ENCODE measurements around the gene MCEMP1.
"Not testable (repeated sequence)": the region's sequence is repeated elsewhere in the genome, so short reads cannot be mapped to it uniquely, and the experiment has no call there.

Gene MCEMP1

DNA sequence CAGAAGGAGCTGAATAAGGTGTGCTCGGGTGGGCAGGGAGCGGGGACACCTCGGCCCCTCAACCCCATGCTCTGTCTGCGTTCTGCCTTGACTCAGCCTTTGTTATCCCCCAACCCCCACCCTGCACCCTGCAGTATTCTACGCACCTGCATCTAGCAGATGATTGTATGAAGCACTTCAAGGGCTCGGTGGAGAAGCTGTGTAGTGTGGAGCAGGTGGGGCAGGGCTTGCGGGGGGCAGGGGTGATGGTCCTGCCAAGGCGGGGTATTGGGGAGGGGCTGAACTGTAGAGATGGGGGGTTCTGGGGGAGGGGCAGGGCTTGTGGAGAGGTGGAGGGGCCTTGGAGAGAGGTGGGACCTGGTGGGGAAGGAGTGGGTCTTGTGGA, 33.9 kb upstream of the MCEMP1 start:
- no peak for DNase-seq (ENCODE audit: low read depth, low spot score)
- H3K27ac ChIP-seq, result no peak overlapping the region

DNA sequence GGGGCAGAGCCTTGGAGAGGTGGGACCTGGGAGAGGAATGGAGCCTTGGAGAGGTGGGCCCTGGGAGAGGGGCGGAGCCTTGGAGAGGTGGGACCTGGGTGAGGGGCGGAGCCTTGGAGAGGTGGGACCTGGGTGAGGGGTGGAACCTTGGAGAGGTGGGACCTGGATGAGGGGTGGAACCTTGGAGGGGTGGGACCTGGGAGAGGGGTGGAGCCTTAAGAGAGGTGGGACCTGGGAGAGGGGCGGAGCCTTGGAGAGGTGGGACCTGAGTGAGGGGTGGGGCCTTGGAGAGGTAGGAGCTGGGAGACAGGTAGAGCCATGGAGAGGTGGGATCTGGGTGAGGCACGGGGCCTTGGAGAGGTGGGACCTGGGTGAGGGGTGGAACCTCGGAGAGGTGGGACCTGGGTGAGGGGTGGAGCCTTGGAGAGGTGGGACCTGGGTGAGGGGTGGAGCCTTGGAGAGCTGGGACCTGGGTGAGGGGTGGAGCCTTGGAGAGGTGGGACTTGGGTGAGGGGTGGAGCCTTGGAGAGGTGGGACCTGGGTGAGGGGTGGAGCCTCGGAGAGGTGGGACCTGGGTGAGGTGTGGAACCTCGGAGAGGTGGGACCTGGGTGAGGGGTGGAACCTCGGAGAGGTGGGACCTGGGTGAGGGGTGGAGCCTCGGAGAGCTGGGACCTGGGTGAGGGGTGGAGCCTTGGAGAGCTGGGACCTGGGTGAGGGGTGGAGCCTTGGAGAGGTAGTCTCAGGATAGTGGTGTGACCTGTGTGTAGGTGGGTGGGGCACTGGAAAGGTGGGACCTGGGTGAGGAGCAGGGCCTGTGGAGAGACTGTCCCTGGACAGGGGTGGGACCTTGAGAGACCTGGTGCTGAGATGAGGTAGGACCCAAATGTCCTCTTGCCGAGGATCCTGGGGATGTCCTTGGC, 33.0 kb upstream of the MCEMP1 start:
- H3K27ac ChIP-seq, result not testable (repeated sequence)
- peak; percentile 36 for DNase-seq (ENCODE audit: low read depth, low spot score)

DNA sequence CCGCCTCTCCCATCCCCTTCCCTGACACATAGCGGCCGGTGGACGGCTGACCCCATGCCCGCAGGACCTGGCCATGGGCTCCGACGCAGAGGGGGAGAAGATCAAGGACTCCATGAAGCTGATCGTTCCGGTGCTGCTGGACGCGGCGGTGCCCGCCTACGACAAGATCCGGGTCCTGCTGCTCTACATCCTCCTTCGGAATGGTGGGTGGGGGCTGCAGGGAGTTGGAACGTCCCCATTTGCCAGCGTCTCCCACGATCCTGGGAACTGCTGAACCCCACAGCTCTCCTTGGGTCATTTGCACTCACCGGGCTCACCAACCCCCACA, 32.4 kb upstream of the MCEMP1 start:
- no peak for DNase-seq (ENCODE audit: low read depth, low spot score)
- no peak overlapping the region for H3K27ac ChIP-seq

DNA sequence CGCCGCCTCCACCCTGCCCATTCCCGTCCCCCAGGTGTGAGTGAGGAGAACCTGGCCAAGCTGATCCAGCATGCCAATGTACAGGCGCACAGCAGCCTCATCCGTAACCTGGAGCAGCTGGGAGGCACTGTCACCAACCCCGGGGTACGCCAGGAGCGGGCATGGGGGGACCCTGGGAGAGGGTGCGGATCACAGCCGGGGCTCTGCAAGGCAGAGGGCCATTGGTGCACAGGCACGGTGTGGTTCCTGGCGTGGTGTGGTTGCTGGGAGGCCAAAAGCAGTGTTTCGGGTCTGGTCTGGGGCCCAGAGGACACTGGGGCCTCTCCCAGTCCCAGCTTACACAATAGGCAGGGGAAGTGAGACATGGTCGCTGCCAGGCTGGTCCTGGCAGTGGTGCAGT, 31.7 kb upstream of the MCEMP1 start:
- no peak for DNase-seq (ENCODE audit: low read depth, low spot score)
- no peak overlapping the region for H3K27ac ChIP-seq

DNA sequence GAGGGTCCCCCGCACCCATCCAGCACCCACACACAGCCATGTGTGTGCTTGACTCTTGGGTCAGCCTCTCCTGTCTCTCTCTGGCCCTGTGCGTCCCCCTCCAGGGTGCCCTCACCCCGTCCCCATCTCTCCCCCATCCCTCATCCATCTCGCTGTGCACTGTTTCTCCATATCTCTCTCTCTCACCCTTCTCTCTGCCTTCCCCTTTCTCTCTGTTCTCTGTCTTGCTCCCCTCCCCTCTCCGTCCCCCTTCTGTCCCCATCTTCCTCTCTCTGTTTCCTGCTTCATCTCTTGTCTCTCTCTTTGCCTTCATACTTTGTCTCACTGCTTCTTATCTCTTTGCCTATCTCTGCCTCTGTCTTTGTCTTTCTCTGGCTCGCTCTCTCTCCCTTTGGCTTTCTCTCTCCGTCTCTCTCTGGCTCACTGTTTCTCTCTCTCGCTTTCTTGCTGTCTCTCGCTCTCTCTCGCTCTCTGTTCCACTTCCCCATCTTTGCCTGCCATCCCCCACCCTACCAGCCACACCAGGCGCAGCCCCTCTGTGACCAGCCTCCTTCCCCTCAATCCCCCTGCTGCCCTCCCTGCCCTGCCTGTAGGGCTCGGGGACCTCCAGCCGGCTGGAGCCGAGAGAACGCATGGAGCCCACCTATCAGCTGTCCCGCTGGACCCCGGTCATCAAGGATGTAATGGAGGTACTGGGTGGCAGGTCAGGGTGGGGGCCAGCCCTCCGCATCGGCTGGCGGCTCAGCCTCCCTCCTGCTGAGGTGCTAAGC, 31.0 kb upstream of the MCEMP1 start:
- DNase-seq (ENCODE audit: low read depth, low spot score), result no peak
- no peak overlapping the region for H3K27ac ChIP-seq

DNA sequence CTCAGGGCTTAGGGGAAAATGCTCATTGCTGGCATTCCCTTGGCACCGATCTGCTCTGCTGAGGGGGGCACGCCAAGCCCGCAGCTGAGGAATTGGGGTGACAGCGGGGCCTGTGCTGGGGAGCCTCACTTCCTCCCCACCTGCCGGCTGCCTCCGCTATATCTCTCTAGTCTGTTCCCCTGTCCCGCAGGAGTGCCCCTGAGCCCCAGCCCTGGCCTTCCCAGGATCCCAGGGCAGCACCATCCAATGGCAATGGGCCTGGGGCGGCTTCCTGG, 30.5 kb upstream of the MCEMP1 start:
- no peak overlapping the region for H3K27ac ChIP-seq
- DNase-seq (ENCODE audit: low read depth, low spot score), result no peak

DNA sequence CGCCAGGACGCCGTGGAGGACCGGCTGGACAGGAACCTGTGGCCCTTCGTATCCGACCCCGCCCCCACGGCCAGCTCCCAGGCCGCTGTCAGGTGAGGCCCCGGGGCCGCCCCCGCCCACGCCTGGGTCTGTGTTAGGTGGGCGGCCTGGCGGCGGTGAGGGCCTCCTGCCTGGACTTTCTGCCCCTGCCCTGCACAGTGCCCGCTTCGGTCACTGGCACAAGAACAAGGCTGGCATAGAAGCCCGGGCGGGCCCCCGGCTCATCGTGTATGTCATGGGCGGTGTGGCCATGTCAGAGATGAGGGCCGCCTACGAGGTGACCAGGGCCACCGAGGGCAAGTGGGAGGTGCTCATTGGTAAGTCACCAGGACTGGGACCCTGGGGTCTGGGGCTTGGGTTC, 29.7 kb upstream of the MCEMP1 start:
- no peak overlapping the region for H3K27ac ChIP-seq
- no peak for DNase-seq (ENCODE audit: low read depth, low spot score)

DNA sequence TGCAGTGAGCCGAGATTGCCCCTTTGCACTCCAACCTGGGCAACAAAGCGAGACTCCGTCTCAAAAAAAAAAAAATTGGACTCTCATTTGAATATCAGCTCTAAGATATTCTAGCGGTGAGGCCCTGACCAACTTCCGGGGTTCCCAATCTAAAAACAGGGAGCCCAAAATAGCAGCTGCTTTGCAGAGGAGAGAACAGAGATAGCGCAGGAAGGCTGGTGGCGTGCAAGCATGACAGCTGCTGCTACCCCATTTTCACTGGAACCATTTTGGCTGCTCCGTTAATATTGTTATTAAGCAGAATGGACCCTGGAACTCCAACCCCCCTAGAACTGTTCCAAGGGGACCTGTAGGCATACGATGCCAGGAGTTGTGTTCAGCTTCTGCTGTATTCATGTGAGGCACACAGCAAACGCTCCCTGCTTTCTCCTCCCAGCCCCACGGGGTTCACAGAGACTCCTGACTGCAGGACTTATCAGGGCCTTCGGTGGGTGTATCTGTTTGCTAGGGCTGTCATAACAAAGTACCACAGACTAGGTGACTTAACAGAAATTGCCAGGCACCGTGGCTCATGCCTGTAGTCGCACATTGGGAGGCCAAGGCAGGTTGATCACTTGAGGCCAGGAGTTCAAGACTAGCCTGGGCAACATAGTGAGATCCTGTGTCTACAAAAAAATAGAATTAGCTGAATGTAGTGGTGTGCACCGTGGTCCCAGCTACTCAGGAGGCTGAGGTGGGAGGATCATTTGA, 28.4 kb upstream of the MCEMP1 start:
- DNase-seq (ENCODE audit: low read depth, low spot score), result no peak
- no peak overlapping the region for H3K27ac ChIP-seq

DNA sequence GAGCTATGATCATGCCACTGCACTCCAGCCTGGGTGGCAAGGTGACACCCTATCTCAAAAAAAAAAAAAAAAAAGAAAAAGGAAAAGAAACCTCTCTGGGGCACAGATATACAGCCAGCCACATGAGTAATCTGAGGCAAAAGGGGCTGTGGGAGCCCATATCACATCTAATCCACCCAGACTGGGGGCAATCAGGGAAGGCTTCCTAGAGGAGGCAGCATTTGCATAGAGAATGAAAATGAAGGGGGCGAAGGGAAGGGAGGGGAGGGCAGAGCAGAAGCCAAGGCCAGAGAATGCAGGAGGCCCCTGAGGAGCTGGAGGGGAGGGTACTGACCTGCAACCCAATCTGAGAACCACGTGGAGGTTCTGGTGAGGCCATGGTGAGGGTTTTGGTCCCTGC, 26.7 kb upstream of the MCEMP1 start:
- H3K27ac ChIP-seq, result no peak overlapping the region
- no peak for DNase-seq (ENCODE audit: low read depth, low spot score)

DNA sequence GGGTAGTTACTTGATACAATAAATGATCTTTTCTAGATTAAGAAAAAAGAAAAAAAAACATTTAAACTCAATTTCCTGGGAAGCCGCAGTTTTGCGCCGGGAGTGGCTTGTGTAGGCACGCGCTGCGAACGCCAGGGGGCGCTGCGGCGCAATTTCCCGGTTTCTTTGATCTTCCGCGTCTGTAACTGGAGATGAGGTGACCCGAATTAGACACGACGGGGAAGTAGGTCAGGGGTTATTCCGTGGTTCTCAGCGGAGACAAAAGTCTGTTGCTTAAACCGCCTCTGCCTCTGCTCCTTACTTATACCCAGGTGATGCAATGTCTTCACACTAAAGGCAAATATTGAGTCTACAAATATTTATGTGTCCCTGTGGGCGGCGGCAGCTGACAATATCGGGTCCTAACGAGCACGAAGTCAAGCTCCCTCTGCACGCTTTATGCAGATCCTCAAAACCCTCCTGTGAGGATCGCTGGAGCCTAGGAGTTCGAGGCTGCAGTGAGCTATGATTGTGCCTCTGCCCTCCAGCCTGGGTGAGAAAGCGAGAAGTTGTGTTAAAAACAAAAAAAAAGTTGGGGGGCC, 24.7 kb upstream of the MCEMP1 start:
- H3K27ac ChIP-seq, result peak overlapping the region; percentile 19
- DNase-seq (ENCODE audit: low read depth, low spot score), result peak; percentile 37

DNA sequence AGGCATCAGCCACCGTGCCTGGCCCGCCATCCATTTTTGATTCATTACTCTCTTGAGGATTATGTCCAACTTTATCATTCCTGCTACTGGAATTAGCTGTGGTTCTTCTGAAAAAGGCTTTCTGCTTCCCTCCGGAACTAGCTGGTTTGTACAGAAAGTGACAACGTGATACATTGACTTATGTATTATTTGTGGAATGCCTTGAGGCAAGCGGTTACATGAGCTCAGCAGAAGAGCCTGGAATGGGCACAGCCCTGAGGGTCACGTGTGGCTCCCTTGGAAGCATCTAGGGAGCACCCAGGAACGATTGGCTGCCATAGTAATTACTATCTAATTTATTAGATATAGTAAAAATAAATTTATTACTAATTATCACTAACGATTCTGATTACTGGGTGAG, 22.5 kb upstream of the MCEMP1 start:
- no peak overlapping the region for H3K27ac ChIP-seq
- DNase-seq (ENCODE audit: low read depth, low spot score), result no peak

DNA sequence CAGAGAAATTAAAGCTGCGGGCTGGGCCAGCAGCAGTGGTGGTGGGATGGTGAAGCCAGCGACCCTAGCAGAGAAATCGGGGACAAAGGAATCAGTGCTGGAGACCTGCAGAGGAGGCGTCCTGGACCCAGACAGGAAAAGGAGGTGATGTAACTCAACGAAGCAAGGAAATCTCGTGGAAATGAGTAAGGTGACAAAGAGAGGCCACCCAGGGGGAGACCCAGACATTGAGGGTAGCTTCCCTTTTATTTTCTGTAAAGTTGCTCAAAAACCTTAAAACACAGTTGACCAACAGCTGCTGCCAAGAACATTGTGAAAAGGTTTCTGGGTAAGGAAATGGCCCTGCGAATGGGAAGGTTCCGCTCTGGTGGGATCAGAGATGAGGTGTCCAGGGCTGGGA, 21.3 kb upstream of the MCEMP1 start:
- no peak for DNase-seq (ENCODE audit: low read depth, low spot score)
- no peak overlapping the region for H3K27ac ChIP-seq

DNA sequence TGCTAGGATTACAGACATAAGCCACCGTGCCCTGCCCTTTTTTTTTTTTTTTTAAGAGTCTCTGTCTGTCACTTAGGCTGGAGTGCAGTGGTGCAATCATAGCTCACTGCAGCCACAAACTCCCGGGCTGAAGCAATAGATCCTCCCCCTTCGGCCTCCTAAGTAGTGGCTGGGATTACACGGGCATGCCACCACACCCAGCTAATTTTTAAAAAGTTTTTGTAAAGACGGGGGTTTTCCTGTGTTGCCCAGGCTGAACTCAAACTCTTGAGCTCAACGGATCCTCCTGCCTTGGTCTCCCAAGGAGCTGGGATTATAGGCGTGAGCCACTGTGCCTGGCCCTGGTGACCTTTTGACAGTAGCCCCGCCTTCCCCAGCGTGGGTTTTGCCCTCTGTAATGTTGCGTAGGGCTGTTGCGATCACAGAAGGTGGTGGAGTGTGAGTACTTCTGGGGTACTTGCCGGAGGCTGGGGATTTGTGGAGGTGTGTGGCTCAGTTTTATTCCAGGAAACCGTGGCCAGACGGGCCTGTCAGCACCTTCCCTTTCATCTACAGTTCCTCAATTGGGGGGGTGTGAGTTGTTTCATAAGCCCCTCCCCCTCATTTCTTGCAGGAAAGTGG, 19.6 kb upstream of the MCEMP1 start:
- H3K27ac ChIP-seq, result no peak overlapping the region
- DNase-seq (ENCODE audit: low read depth, low spot score), result no peak

DNA sequence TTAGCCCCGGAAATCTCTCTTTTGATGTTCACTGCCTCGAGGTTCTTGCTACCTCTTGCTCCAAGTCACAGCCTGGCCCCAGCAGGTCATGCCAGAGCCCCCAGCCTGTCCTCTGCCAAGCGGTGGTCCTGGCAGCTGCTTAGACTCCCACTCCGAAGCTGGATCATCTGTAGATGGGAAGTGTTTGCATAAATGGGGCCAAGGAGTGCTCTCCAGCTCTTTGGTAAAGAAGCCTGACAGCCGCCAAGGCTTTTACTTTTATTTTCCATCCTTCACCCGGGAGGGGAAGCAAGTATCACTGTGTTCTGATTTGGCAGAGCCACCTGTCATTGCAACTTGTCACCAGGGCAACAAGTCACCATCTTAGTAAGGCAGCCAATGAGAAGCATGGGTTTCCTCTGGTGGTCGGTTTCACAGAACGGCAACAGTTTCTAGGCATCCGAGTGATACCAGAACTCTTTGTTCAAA, 18.6 kb upstream of the MCEMP1 start:
- no peak for DNase-seq (ENCODE audit: low read depth, low spot score)
- no peak overlapping the region for H3K27ac ChIP-seq

DNA sequence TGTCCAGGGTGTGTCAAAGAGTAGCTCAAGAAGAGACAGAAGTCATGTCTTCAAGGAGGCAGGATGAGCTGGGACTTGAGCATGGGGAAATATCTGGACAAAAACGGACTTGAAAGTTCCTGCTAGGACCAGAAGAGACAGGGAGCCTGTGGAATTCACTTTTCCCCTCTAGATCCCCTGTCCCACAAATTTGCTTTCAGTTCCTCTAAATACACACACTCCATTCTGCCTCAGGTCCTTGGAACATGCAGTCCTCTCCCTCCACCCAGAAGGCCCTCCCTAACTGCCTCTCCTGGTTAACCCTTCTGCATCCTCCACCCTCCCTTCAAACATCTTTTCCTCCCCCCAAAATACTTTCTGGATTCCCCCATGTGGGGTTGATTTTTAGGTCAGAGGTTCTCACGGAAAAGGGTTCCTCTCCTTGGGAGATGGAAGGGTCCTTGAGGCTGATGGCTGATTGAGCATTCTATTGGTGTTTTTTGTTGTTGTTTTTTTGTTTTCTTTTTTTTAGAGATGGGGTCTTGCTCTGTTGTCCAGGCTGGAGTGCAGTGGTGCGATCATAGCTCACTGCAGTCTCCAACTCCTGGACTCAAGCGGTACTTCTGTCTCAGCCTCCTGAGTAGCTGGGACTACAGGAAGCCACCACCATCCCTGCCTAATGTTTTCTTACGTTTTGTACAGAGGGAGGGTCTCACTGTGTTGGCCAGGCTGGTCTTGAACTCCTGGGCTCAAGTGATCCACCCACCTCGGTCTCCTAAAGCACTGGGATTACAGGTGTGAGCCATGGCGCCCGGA, 14.9 kb upstream of the MCEMP1 start:
- DNase-seq (ENCODE audit: low read depth, low spot score), result no peak
- no peak overlapping the region for H3K27ac ChIP-seq

DNA sequence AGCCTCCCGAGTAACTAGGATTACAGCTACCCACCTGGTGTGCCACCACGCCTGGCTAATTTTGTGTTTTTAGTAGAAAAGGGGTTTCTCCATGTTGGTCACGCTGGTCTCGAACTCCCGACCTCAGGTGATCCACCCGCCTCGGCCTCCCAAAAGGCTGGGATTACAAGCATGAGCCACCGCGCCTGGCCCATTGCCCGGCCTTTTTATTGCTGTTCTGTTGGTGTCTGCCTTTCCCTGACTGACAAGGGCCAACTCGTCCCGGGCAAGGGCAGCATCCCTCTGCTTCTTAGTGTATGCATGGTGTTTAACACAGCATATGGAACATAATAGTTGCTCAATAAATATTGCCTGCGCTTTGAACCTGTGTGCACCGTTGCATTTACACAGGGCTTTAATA, 14.2 kb upstream of the MCEMP1 start:
- H3K27ac ChIP-seq, result no peak overlapping the region
- DNase-seq (ENCODE audit: low read depth, low spot score), result no peak

DNA sequence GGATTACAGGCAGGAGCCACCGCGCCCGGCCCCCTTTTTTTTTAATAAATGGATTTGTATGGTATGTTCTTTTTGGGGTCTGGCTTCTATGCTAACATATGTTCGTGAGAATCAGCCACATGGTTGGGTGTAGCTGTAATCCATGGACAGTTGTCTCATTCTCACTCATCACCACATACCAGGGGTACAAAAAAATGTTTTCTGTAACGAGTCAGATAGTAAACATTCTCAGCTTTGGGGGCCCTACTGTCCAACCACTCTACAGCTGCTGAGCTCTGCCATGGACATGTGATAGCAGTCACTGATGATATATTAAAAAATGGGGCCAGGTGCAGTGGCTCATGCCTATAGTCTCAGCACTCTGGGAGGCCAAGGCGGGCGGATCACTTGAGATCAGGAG, 13.2 kb upstream of the MCEMP1 start:
- DNase-seq (ENCODE audit: low read depth, low spot score), result no peak
- no peak overlapping the region for H3K27ac ChIP-seq

DNA sequence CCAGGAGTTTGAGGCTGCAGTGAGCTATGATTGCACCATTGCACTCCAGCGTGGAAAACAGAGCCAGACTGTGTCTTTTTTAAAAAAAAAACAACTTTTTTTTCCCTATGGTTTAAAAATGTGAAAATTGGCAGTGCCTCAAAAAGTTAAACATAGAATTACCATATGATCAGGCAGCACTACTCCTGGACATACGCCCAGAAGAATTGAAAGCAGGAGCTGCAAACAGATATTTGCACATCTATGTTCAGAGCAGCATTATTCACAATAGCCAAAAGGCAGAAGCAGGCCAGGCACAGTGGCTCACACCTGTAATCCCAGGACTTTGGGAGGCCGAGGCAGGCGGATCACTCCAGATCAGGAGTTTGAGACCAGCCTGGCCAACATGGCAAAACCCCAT, 11.8 kb upstream of the MCEMP1 start:
- DNase-seq (ENCODE audit: low read depth, low spot score), result no peak
- H3K27ac ChIP-seq, result no peak overlapping the region

DNA sequence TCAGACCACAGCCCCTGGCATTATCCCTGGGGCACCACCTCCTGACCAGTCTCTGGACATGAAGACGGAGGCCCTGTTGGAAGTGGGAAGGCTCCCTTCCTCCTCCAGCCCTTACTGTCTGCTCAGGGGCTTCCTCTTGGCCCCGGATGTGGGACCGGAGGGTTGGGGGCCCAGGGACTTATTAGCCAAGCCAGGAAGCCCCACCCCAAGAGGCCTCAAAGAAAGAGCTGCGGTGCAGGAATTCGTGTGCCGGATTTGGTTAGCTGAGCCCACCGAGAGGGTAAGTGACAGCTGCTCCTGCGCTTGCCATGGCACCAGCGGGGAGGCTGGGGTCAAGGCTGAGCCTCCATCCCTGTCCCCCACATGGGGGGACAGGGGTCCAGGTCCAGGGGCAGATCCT, 8.0 kb upstream of the MCEMP1 start, which contains the start of gene RETN:
TSS of gene RETN (plus strand) at position 208 of the 400 bp plus-strand sequence. CDS start 278 bp downstream, outside the sequence.
- no peak within 1 kb of the TSS for H3K27ac ChIP-seq
- DNase-seq (ENCODE audit: low read depth, low spot score), result no peak

DNA sequence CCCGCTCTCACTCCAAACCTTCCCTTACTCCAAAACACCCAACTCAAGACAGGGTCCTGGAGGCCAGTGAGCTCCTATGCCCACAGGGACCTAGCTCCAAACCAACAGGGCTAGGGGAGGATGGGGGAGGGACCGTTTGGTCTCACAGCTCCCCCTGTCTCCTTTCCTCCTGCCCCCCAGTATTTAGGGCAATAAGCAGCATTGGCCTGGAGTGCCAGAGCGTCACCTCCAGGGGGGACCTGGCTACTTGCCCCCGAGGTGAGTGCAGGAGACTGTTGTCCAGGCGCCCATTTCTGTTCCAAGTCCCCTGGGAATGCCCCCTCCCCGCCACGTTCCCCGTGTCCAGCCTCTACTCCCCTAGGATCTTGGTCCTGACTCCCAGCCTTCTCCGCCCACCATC, 7.2 kb upstream of the MCEMP1 start:
- H3K27ac ChIP-seq, result no peak overlapping the region
- DNase-seq (ENCODE audit: low read depth, low spot score), result no peak
